DMS114 treated with DMSO at 0.1 percent for 48 hours (cell line): ENCODE measurements around the gene BCR.

ENCODE experiments used
- DNase-seq: peaks from one replicate; lab custom pipeline; 2025; ENCODE audit not compliant: unreplicated experiment; lab: John Stamatoyannopoulos, UW

BCR gene

GRCh38 chr22:23242473-23243001 is 62.2 kb downstream of the BCR start:
- DNase-seq, result no peak

- no peak for DNase-seq
Observed at GRCh38 chr22:23243006-23243573, 62.8 kb downstream of the BCR start.

GRCh38 chr22:23243859-23244689 is 63.8 kb downstream of the BCR start:
- no peak for DNase-seq

DNA sequence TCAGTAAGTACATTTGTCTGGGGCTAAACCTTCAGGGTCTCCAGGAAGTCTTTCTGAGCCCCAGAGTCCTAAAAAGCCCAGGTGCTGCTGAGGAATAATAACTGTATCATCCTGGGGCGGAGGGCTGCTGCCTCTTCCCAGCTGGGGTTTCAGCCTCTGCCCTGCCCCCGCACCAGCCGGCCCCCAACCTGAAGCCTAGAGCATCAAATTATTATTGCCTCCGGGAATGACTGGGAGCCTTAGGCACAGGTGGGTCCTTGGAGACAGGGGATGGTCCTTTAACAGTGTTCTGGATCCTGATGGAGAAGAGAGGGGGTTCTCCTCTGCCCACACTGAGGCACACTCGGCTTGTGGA is 64.4 kb downstream of the BCR start:
- no peak for DNase-seq

DNA sequence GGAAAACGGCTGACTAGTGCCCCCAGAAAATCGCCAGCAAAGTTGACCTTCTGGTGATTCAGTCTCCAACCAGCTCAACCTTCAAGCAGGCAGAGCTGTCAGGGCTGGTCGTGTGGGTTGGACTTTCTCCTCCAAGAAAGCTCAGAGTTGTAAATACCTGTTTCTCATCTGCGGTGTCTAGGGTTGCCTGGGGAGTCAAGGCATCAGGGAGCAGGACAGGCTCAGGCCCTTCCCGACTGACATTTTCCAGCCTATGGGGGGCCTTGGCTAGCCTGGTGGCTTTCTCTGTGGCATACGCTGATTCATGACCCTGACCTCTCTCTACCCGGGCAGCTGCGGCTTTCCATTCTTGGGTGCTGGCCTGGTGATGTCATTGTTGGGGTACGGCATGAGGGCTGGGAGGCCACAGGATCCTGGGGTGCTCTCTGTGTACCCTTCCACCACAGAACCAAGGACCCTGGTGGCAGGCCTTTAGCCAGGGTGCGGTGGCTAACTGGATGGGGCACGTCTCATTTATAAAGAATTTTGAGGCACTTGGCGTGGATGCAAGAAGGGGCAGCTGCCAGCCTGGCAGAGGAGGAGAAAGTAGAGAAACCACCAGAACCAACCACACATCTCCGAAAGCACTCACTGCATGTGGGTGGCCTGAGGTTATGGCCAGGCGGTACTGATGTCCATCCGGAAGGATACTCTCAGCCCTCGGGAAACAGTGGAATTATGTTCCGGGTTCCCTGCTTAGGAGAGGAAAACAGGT is 64.9 kb downstream of the BCR start:
- DNase-seq, result no peak

DNA sequence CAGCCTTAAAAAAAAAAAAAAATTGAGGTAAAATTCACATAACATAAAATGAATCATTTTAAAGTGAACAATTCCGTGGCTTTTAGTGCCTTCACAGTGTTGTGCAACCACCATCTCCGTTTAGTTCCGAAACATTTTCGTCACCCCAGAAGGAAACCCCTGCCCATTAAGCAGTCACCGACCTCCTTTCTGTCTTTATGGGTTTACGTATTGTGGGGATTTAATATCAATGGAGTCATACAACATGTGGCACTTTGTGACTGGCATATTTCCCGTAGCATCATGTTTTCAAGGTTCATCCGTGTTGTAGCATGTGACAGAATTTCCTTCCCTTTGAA is 65.5 kb downstream of the BCR start:
- DNase-seq, result no peak

DNA sequence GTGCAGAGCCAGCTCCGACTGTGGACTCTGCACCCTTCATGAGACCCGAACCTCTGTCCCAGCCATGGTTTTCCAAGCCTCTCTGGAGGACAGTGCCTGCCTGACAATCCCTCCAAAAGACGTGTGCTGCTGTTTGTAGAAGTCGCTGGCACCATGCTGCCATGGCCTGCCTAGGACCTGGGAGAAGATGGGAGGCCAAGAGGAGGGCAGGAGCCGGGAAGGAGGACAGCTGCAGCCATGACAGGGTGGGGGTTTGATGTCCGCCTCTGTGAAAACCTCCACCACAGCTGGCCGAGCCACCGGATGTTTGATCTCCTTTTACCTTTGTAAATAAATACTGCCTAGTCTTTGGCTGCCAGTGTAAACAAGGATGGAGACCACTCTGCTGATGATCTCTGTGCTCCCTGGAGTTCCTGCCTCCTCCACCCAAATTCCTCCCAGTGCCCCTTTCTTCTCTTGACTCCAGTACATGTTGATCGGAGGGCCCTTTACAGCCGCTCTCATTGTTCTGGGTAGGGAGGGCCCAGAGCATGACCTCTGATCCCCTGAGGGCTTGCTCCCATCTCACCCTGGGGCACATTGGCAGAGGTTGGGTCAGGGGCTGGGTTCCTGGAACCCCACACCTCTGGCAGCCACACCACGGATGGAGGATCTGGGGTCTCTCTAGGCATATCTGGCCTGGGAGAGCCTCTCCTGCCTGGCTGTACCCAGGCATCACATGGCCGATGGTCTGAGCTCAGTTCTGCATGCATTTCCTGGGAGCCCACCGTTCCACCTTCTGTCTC is 66.9 kb downstream of the BCR start:
- no peak for DNase-seq

DNA sequence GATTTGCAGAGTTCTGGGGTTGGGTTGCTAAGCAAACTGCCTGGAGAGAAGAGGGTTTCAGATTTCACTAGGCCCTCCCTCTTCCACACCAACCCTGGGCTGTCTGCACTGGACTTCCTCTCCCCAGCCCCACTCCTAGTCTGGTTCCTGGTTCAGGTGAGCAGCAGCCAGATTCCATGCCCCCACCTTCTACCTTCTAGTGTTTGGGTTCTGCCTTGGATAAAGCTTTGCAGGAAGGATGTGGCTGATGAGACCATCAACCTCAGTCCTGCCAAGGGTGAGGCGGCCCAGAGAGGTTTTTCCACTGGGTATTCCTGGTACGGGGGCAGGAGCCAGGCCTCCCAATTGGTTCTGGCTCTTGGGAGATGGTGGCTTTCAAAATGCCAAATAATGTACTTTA is 68.3 kb downstream of the BCR start:
- no peak for DNase-seq

- DNase-seq, result no peak
Observed at GRCh38 chr22:23250056-23250784, 69.9 kb downstream of the BCR start.

- DNase-seq, result no peak
Observed at GRCh38 chr22:23250785-23251363, 70.6 kb downstream of the BCR start.

- no peak for DNase-seq
Observed at GRCh38 chr22:23251445-23252093, 71.3 kb downstream of the BCR start.

GRCh38 chr22:23253475-23254055 is 73.3 kb downstream of the BCR start:
- DNase-seq, result no peak

- DNase-seq, result no peak
Observed at GRCh38 chr22:23255506-23256170, 75.3 kb downstream of the BCR start.

- no peak for DNase-seq
Observed at GRCh38 chr22:23256171-23256932, 76.0 kb downstream of the BCR start.

GRCh38 chr22:23256986-23257888 is 76.9 kb downstream of the BCR start:
- DNase-seq, result no peak

GRCh38 chr22:23257889-23258825 is 77.8 kb downstream of the BCR start:
- DNase-seq, result no peak
